Stimulated activated naive CD8-positive, alpha-beta T cell treated with anti-CD3 and anti-CD28 coated beads, Interleukin-15, Interleukin-2, amounts not matched to agents 100 ng/mL and 50 ng/mL, for 24 hours (primary cell): ENCODE measurements around the gene PLAAT1.
A peak's percentile ranks its signal among the peaks of the same experiment; 100 is the strongest.

Experiments
- H3K27ac Mint-ChIP-seq: one replicate; pipeline ENCODE4 v1.8.0; 2021; ENCODE audit warnings: mild to moderate bottlenecking, mixed read lengths
- H3K27me3 Mint-ChIP-seq: one replicate; pipeline ENCODE4 v1.8.0; 2021; ENCODE audit warnings: mixed read lengths
- H3K36me3 Mint-ChIP-seq: one replicate; pipeline ENCODE4 v1.8.0; 2021; ENCODE audit warnings: low read depth, mixed read lengths
- H3K4me1 Mint-ChIP-seq: one replicate; pipeline ENCODE4 v1.8.0; 2021; ENCODE audit warnings: low read depth, mixed read lengths
- H3K4me3 Mint-ChIP-seq: one replicate; pipeline ENCODE4 v1.8.0; 2021; ENCODE audit warnings: mild to moderate bottlenecking, mixed read lengths
- H3K9me3 Mint-ChIP-seq: one replicate; pipeline ENCODE4 v1.8.0; 2021; ENCODE audit warnings: mixed read lengths

PLAAT1 gene

GRCh38 chr3:193240850-193241706 is at the start of gene PLAAT1:
Gene PLAAT1 (plus strand): TSS chr3:193241222. CDS start chr3:193255651, 14,429 bp downstream.
- Mint-ChIP-seq H3K36me3 (no peaks in the 10 kb centered on the region), H3K27ac (no peak within 1 kb of the TSS), H3K4me1 (no peaks in the 10 kb centered on the region), H3K9me3 (peaks cover 4% of the 10 kb centered on the region), H3K27me3 (peaks cover 50% of the 10 kb centered on the region), H3K4me3 (peak within 1 kb of the TSS; percentile 32)

DNA sequence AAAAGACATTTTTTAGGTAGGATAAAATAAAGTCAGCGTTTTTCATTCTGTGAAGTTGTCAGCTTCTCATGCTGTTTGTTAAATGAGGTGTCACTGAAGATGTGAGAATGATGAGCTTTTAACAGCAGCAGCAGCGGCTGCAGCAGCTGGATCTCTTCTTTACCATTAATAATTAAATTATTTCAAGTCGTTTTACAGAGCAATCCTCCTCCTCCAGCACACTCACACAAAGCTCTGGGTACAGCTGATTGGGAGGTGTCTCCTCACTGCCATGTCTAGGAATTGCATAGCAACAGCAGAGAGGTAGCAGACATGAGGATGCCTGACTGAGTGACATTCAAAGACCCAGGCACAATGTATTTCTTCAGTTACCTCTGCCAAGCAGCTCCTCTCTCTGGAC is 46.7 kb upstream of the PLAAT1 start:
- H3K27ac Mint-ChIP-seq: no peak overlapping the region
- no peaks in the 10 kb centered on the region for H3K4me1 Mint-ChIP-seq
- no peaks in the 10 kb centered on the region for H3K36me3 Mint-ChIP-seq
- H3K27me3 Mint-ChIP-seq: no peaks in the 10 kb centered on the region
- no peak overlapping the region for H3K4me3 Mint-ChIP-seq
- no peaks in the 10 kb centered on the region for H3K9me3 Mint-ChIP-seq

- Mint-ChIP-seq H3K27me3 (no peaks in the 10 kb centered on the region), H3K36me3 (no peaks in the 10 kb centered on the region), H3K27ac (no peak overlapping the region), H3K4me1 (no peaks in the 10 kb centered on the region), H3K4me3 (no peak overlapping the region), H3K9me3 (no peaks in the 10 kb centered on the region)
Observed at GRCh38 chr3:193196746-193197145, 44.3 kb upstream of the PLAAT1 start.

- H3K27me3 Mint-ChIP-seq: no peaks in the 10 kb centered on the region
- H3K4me1 Mint-ChIP-seq: no peaks in the 10 kb centered on the region
- H3K4me3 Mint-ChIP-seq: no peak overlapping the region
- H3K9me3 Mint-ChIP-seq: no peaks in the 10 kb centered on the region
- no peaks in the 10 kb centered on the region for H3K36me3 Mint-ChIP-seq
- no peak overlapping the region for H3K27ac Mint-ChIP-seq
Observed at GRCh38 chr3:193207290-193208273, 33.4 kb upstream of the PLAAT1 start.

- Mint-ChIP-seq H3K27me3 (peaks cover 4% of the 10 kb centered on the region), H3K4me3 (no peak overlapping the region), H3K9me3 (no peaks in the 10 kb centered on the region), H3K27ac (no peak overlapping the region), H3K36me3 (no peaks in the 10 kb centered on the region), H3K4me1 (no peaks in the 10 kb centered on the region)
Observed at GRCh38 chr3:193210618-193211017, 30.4 kb upstream of the PLAAT1 start.

DNA sequence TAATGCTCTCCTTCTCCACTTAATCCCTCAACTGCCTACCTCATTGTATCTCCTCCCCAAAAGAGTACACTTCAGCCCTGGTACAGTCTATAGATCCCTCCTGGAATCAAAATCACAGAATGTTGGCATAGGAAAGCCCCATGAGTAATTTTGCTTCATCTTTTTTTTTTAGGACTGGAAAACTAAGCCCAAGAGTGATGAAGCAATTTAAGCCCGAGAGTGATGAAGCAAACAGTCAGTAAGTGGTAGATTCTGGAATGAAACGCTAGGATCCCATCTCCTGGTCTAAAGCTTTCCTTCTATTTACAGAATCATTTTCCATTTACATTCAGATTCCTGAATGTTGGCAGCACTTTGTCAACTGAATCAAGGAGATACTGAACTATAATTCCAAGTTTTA is 29.8 kb upstream of the PLAAT1 start:
- no peaks in the 10 kb centered on the region for H3K9me3 Mint-ChIP-seq
- no peaks in the 10 kb centered on the region for H3K4me1 Mint-ChIP-seq
- H3K4me3 Mint-ChIP-seq: no peak overlapping the region
- H3K27ac Mint-ChIP-seq: no peak overlapping the region
- H3K27me3 Mint-ChIP-seq: peaks cover 4% of the 10 kb centered on the region
- H3K36me3 Mint-ChIP-seq: no peaks in the 10 kb centered on the region

DNA sequence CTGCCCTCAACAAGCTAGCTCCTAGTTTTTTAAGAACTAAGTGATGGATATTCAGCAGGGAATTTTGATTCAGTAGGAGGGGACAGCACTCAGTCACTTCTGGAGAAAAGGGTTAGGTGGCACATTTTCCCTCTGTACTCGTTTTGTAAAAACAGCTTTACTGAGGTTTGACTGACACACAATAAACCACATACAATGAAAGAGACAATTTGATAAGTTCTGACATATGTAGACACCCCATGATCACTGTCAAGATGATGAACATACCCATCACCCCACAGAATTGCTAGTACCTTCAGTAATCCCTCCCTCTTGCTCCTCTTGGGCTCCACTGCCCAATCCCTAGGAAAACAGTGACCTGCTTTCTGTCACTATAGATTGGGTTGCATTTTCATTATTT is 29.0 kb upstream of the PLAAT1 start:
- H3K4me3 Mint-ChIP-seq: no peak overlapping the region
- no peak overlapping the region for H3K27ac Mint-ChIP-seq

GRCh38 chr3:193212844-193213243 is 28.2 kb upstream of the PLAAT1 start:
- H3K27ac Mint-ChIP-seq: no peak overlapping the region
- no peaks in the 10 kb centered on the region for H3K36me3 Mint-ChIP-seq
- no peaks in the 10 kb centered on the region for H3K4me1 Mint-ChIP-seq
- H3K9me3 Mint-ChIP-seq: no peaks in the 10 kb centered on the region
- H3K4me3 Mint-ChIP-seq: no peak overlapping the region
- peaks cover 4% of the 10 kb centered on the region for H3K27me3 Mint-ChIP-seq

More for the DNA sequence above, 29.0 kb upstream of the PLAAT1 start:
- H3K36me3 Mint-ChIP-seq: no peaks in the 10 kb centered on the region
- peaks cover 4% of the 10 kb centered on the region for H3K27me3 Mint-ChIP-seq
- no peaks in the 10 kb centered on the region for H3K4me1 Mint-ChIP-seq
- H3K9me3 Mint-ChIP-seq: no peaks in the 10 kb centered on the region

- H3K27ac Mint-ChIP-seq: no peak overlapping the region
- no peak overlapping the region for H3K4me3 Mint-ChIP-seq
- H3K27me3 Mint-ChIP-seq: peaks cover 4% of the 10 kb centered on the region
- H3K9me3 Mint-ChIP-seq: no peaks in the 10 kb centered on the region
- no peaks in the 10 kb centered on the region for H3K36me3 Mint-ChIP-seq
- H3K4me1 Mint-ChIP-seq: no peaks in the 10 kb centered on the region
Observed at GRCh38 chr3:193214445-193214844, 26.6 kb upstream of the PLAAT1 start.

- Mint-ChIP-seq H3K27me3 (peaks cover 19% of the 10 kb centered on the region), H3K36me3 (no peaks in the 10 kb centered on the region), H3K27ac (no peak overlapping the region), H3K4me1 (no peaks in the 10 kb centered on the region), H3K9me3 (no peaks in the 10 kb centered on the region), H3K4me3 (no peak overlapping the region)
Observed at GRCh38 chr3:193225302-193226125, 15.5 kb upstream of the PLAAT1 start.

DNA sequence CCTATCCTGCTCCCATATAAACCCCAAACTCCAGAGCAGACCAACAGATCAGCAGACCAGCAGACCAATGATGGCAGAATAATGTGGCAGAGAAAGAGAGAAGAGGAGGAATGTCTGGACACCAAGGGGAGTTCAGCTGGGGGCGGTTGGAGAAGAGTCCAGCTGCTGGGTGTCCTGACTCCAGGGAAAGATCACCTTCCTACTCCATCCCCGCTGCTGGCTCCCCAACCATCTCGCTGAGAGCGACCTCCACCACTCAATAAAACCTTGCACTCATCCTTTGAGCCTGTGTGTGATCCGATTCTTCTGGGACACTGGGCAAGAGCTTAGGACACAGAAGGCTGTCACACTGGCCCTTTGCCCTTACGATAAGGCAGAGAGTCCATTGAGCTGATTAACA is 12.8 kb upstream of the PLAAT1 start:
- no peaks in the 10 kb centered on the region for H3K4me1 Mint-ChIP-seq

DNA sequence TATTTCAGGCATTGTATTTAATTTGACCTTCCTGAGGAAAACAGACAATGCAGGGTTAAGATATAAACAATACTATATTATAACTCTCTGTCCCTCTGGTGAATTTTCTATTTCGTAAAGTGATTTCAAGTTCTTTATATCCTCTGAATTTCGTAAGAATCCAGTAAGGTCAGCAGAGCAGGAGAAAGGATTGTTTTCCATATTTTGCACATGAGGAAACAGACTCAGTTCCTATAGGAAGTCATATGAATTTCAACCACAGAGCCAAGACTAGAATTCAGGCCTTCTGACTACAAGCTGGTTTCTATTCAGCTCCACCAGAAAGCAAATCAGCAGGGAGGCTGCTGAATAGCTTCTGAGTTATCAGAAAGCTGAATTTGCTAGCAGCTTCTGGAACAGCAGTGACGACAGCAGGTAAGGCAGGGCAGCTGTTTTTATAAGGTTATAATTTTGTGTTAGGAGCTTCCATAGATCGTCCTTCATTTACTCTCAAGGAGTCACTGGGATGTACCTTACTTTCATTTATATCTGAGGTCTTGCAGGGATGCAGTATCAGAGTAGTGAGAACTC is 11.1 kb upstream of the PLAAT1 start:
- peaks cover 19% of the 10 kb centered on the region for H3K27me3 Mint-ChIP-seq
- H3K4me1 Mint-ChIP-seq: no peaks in the 10 kb centered on the region
- H3K36me3 Mint-ChIP-seq: no peaks in the 10 kb centered on the region
- no peak overlapping the region for H3K4me3 Mint-ChIP-seq
- H3K9me3 Mint-ChIP-seq: no peaks in the 10 kb centered on the region
- no peak overlapping the region for H3K27ac Mint-ChIP-seq

More for the DNA sequence above, 12.8 kb upstream of the PLAAT1 start:
- Mint-ChIP-seq H3K4me3 (no peak overlapping the region), H3K36me3 (no peaks in the 10 kb centered on the region), H3K9me3 (no peaks in the 10 kb centered on the region), H3K27me3 (peaks cover 22% of the 10 kb centered on the region), H3K27ac (no peak overlapping the region)

DNA sequence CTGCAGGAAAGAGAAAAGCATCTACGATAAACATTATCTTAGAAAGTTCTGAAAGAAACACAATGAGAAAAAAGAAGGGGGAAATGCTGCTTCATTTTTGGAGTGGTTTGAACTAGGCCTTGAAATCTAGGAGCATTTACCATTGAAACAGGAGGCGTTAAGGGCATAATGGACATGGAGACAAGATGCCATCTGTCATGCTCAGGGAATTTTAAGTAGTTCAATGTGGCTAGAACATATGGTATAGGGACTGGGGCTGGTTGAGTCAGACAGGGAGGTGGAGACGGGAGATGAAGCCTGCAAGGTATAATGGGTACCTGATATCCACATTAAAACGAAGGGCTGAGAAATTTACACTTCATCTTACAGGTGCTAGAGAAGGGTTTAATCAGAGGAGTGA is 10.4 kb upstream of the PLAAT1 start:
- Mint-ChIP-seq H3K27me3 (peaks cover 15% of the 10 kb centered on the region), H3K36me3 (no peaks in the 10 kb centered on the region), H3K4me1 (no peaks in the 10 kb centered on the region), H3K9me3 (no peaks in the 10 kb centered on the region), H3K4me3 (no peak overlapping the region), H3K27ac (no peak overlapping the region)

GRCh38 chr3:193231201-193231600 is 9.8 kb upstream of the PLAAT1 start:
- Mint-ChIP-seq H3K4me3 (no peak overlapping the region), H3K36me3 (no peaks in the 10 kb centered on the region)

More at GRCh38 chr3:193231201-193231600, 9.8 kb upstream of the PLAAT1 start:
- Mint-ChIP-seq H3K27me3 (peaks cover 12% of the 10 kb centered on the region), H3K27ac (no peak overlapping the region), H3K4me1 (no peaks in the 10 kb centered on the region), H3K9me3 (no peaks in the 10 kb centered on the region)
